GM21737 (cell line): Measurements from ENCODE around the gene PI4K2A.
"Not testable (repeated sequence)": the region's sequence is repeated elsewhere in the genome, so short reads cannot be mapped to it uniquely, and the experiment has no call there.

Source experiments
- ATAC-seq: cut with Tn5 transposase; IDR thresholded peaks from one replicate; pipeline ENCODE4 v1.9.1; 2021; ENCODE audit warnings: mild to moderate bottlenecking, moderate library complexity; ENCODE audit not compliant: unreplicated experiment

PI4K2A gene

DNA sequence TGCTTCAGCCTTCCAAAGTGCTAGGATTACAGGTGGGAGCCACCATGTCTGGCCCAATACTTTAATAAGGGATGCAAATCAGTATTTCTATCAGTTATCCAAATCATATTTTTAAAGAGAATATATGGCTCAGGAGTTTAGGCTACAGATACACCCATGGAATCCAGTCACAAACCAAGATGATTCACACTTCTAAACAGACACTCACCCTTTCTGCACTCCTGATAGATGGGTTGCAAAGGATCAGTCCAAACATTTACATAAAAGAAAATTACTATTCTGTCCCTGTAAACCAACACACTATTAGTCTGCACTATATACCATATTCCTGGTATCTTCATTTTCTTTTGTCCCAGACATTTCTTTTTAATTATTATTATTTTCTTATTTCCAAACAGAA is 9.4 kb upstream of the PI4K2A start:
- ATAC-seq = no peak

DNA sequence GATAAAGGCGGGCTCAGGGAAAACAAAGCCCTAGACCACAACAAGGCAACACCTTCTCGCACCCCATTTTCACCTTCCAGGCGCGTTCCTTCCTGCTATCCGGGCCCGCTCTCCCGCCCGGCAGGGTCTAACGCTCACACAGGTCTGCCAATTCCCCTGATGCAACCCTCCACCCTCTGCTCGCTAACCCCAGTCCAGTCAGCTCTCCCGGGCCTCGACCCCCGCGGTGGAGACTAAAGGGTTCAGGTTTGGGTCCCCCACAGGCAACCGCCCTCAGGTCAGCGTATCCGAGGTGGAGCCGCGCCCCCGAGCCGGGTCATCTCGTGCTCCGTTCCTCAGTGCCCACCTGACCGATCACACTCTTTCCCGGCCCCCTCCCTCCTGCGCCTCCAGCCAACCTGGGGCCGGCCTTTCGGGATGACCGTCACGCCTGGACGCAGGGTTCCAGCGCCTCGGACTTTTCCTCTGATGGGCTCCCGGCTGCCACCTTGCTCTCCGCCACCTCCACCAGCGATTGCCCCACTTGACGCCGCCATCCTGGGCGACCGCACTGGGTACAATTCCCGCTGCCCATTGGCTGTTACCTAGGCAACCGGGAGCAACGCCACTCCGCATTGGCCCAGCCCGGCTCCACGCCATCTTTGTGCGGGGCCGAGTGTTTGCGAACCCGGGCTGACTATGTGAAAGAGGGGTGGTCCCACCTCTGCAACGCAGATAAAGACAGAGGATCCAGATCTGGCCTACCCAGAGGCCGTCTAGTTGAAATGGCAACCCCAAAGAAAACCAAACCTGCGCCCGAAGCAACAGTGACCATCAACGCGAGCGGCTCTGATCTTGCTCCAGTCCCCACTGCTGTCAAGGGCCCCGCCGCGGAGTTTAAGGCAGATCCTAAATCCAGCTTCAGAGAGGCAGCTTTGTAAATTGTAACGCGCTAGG is 7.3 kb upstream of the PI4K2A start, which contains the start of gene MORN4:
TSS of gene MORN4 (minus strand) at position 552 of the 936 bp plus-strand sequence. CDS start 13,847 bp downstream, outside the sequence.
- ATAC-seq = peak; percentile 93

DNA sequence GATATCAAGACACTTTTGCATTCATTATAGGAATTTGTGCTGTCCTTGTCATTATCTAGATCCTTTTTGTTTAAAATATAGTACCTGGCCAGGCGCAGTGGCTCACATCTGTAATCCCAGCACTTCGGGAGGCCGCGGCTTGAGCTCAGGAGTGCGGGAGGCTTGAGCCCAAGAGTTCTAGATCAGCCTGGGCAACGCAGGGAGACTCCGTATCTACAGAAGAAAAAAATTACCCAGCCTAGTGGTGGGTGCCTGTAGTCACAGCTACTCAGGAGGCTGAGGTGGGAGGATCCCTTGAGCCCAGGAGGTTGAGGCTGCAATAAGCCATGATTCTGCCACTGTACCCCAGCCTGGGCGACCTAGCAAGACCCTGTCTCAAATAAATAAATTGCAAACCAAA is 6.5 kb upstream of the PI4K2A start:
- no peak for ATAC-seq

DNA sequence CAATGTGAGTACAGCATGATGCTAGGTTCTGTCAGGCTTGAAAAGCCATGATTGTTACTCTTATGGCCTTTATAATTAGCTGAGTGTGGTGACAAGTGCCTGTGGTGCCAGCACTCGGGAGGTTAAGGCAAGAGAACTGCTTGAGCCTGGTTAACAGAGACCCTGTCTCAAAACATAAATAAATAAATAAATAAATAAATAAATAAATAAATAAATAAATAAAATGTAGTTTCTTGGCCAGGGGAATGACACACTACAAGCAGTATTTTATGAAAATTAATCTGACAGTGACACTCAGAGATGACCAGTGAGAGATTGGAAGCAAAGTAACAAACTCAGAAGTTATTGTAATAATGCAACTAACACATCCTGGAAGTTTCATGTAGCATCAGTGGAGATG is 4.9 kb upstream of the PI4K2A start:
- ATAC-seq = no peak

DNA sequence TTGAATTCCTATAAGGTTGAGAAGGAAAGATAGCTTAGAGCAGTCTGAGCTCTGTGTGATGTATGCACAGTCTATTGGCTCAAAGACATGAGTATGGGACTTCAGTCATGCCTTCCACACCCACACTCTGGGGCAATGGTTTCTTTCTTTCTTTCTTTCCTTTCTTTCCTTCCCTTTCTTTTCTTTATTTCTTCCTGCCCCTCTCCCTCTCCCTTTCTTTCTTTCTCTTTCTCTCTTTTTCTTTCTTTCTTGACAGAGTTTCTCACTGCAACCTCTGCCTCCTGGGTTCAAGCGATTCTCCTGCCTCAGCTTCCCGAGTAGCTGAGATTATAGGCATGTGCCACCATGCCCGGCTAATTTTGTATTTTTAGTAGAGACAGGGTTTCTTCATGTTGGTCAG is 1.4 kb upstream of the PI4K2A start:
- ATAC-seq = not testable (repeated sequence)

DNA sequence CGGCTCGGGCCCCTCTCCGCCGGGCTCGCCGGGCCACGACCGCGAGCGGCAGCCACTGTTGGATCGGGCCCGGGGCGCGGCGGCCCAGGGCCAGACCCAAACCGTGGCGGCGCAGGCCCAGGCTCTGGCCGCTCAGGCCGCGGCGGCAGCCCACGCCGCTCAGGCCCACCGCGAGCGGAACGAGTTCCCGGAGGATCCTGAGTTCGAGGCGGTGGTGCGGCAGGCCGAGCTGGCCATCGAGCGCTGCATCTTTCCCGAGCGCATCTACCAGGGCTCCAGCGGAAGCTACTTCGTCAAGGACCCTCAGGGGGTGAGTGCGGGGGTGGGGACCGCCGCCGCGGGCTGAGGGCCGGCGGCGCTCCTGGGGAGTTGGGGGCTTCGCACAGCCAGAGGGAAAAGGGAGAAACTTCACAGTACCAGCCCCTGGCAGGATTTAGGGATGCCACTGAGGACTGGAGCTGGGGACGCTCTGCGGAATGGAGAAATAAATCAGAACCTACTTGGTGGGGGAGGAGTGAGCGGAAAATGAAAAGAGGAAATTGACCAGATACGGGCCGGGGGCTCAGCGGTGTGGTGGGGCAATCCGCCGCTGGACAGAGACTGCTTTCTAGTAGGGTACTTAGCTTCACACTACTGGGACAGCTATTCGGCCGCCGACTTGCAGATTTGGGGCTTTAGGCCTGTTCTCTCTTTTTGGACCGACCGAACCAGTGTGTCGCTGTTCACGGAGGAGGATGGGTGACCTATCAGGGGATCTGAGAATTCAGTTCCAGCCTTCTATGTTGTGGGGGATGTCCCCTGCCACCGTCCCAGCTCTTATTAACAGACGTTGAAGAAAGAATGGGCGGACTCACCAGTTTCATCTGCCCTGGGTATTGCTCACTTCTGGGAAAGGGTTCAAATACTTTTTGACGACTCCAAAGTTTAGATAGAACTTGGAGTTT is 669 bp downstream of the PI4K2A start:
- peak; percentile 13 for ATAC-seq

DNA sequence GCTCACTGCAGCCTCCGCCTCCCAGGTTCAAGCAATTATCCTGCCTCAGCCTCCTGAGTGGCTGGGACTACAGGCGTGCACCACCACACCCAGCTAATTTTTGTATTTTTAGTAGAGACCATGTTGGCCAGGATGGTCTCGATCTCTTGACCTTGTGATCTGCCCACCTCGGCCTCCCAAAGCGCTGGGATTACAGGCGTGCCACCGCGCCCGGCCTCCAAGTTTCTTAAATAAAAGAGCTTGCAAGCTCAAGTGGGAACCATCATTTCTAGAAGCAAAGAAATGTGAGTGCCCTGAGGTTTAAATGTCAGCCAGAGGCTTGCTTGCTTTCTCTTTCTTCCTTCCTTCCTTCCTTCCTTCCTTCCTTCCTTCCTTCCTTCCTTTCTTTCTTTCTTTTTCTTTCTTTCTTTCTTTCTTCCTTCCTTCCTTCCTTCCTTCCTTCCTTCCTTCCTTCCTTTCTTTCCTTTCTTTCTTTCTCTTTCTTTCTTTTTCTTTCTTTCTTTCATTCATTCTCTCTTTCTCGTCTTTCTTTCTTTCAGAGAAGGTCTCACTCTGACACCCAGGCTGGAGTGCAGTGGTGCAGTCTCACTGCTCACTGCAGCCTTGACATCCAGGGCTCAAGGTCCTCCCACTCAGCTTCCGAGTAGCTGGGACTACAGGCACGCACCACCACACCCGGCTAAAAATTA is 2.1 kb downstream of the PI4K2A start:
- not testable (repeated sequence) for ATAC-seq

DNA sequence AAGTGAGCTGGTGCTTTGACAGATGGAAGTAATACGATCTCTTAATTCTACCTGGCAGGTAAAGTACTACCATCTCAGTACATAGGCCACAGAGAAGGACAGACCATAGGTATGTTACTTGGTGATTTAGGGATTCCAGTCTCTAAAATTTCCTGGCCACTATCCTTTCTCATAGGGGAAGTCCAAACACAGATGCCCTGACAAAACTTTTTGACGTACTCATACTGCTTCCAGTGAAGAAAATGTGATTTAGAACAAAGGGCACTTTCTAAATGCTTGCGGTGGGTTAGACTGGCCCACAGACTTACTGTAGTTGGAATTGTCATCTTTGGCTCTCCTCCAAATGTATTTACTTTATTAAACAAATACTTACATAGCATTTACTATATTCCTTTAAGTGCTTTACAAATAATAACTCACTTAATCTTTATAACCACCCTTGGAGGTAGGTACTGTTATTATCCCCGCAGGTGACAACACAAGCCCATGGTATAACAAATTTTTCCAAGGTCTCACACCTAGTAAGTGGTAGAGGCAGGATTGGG is 3.0 kb downstream of the PI4K2A start:
- no peak for ATAC-seq

DNA sequence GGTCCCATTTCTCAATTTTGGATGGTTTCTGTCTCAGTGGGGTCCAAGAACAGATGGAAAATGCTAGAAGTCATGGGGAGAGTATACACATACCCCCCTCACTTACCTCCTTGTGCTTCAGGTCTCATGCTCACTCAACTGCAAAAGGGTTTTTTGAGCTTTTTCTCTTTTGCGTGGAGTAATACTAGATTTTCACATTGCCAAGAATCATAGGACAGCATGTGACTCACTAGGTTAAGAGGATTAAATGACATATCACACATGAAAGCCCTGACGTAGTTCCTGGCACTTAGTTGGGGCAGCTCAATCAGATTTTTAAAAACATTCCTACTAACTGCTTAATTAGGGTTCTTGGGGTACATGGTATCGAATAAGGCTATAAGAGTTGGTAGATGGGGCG is 4.5 kb downstream of the PI4K2A start:
- no peak for ATAC-seq

DNA sequence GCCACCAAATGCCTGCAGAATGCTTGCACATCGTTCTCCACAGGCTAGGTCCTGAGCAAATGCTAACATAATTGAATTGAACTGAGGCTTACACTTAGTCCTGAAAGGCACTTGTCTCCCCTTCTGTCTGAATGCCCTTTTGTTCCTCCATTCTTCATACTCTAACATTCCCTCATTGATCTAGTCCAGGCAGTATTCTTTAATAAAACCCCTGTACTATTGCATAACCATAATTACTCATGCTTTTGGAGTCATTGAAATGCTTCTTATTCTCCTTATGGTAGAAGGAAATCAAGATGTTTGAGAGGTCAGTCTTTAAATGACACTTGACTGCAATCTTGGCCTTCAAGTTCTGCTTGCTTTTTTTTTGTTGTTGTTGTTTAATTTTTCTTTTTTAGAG is 7.1 kb downstream of the PI4K2A start:
- ATAC-seq = no peak

DNA sequence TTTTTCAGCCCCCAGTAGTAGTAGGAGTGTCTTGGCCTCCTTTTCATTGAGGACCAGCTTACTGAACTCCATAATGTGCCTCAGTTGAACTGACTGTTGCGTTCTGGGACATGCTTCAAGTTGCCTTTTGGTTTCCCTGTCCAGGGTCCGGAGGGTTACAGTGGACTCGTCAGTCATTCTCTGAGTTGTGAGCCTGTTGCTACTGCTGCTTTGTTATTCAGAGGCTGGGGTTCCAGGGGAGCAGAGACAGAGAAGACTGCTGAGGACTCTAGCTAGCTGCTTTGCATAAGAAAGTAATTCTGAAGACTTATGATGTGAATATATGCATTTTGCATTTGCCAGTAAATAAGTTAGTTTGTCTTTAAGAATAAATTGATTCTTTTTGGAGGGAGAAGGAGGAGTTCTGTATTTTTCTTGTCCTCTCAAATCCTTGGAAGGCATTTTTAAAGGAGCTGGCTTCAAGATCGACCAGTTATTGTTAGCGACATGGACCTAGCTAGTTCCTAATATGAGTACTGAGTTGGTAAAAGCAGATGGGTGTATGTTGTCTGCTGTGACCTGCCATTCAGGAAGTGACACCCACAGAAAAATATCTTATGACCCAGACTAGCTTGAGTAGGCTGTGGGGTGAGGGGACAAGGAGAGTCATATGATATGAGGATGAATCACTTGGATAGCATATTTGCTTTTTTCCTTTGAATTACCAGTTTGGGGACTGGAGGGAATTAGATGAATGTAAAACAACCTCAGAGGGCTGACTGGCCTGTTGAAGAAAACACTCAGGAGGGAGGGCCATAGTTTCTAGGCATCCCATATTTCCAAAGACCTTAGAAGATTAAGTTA is 8.3 kb downstream of the PI4K2A start:
- peak; percentile 74 for ATAC-seq

DNA sequence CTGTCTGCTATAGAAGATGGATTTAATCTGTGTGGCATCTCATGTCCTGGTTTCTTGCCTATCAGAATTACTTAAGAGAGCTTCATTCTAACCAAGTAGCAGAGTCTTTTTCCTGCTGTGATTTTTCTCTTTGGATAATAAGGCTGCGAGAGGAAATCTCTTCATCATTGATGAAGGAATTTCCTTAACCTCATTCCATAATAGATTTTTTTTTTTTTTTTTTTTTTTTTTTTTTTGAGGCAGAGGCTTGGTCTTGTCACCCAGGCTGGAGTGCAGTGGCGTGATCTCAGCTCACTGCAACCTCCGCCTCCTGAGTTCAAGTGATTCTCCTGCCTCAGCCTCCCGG is 8.9 kb downstream of the PI4K2A start:
- ATAC-seq = not testable (repeated sequence)

DNA sequence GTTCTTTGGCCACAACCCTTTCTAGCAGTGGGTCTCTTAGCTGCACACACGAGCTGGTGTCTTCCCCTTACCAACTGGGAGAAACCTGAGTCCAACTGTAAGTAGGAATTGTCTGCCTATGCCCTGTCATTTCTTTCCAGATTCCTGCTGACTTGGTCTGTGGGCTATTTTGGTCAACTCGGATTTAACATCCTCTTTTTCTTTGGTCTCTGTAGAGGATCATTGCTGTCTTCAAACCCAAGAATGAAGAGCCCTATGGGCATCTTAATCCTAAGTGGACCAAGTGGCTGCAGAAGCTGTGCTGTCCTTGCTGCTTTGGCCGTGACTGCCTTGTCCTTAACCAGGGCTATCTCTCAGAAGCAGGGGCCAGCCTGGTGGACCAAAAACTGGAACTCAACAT is 10.3 kb downstream of the PI4K2A start:
- no peak for ATAC-seq

DNA sequence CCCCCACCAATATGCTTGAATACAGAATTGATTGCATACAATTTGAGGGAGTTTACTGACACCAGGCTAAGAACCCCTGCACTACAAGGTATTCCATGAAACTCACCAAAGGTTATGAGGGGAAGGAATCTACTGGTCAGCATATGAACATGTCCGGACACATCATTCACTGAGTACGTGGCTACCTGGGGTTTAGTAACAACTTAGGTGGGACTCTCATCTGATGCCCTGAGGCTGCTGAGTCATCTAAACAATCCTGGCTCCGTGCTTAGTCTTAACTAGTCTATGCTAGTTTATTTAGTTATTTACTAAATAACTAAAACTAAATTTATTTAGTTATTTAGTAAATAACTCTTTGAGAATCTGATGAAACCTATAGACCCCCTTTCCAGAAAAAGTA is 11.3 kb downstream of the PI4K2A start:
- ATAC-seq = no peak

DNA sequence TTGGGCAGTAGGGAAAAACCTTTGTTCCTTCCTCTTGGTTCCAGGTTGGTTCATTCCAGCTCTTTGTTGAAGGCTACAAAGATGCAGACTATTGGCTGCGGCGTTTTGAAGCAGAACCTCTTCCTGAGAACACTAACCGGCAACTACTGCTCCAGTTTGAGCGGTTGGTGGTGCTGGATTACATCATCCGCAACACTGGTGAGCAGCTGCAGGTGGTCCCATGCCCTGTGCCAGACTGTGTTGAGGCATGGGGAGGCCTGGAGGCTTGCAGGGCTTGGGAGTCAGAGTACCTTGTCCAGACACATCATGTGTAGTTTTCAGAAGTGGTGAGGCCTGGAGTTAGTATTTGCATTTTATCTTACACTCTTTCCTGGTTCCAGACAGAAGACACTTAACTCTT is 16.3 kb downstream of the PI4K2A start:
- no peak for ATAC-seq

DNA sequence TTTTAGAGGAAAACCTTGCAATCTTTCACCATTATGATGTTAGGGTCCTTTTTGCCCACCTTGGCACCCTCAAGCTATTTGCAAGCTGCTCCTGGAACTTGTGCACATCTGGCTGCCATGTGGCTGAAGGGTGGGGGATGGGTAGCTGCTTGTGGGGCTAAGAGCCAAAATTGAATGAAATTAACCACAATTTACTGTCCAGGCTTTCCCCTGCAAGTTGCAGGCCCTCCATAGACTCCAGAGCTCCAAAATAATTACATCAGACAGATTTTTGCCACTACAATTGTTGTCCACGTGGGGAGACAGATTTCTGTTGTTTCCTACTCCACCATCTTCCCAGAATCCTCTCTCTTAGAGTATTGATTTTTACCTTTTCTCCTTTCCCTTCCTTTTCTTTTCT is 19.1 kb downstream of the PI4K2A start:
- ATAC-seq = no peak

DNA sequence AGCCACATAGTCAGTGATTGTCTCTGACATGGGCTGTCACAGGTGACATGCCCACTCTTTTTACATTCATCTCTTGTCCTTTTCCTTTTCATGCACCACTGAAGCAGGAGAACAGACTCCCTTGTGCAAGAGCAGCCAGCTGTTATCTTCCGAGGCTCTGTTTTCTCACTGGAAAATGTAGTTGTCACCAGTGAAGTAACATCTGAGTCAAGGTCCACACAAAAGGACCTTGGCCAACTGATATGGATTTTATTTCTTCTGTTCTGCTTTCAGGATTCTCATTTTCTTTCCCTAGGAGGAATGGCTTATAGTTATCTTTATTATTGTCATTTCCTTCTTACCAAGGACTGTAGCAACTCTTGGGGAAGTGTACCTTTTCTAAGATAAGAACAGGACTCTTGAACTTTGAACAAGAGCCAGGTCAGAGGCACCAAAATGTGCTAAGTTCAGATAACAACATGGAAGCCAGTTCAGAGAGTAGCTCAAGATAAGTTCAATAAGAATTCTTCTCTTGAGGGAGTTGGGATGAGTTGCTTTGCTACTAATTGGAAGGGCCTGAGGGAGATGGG is 23.9 kb downstream of the PI4K2A start:
- no peak for ATAC-seq

DNA sequence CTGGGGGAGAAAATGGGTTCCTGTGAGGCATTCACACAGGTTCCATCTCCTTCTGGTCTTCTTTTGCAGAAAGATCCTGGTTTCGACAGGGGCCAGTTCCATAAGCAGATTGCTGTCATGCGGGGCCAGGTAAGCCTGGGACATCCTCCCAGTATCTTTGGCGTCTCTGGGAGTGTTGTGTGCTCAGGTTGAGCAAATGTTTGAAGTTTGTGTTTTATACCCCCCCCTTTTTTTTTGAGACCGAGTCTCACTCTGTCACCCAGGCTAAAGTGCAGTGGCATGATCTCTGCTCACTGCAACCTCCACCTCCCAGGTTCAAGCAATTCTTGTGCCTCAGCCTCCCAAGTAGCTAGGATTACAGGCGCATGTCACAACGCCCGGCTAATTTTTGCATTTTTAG is 26.5 kb downstream of the PI4K2A start:
- ATAC-seq = no peak

DNA sequence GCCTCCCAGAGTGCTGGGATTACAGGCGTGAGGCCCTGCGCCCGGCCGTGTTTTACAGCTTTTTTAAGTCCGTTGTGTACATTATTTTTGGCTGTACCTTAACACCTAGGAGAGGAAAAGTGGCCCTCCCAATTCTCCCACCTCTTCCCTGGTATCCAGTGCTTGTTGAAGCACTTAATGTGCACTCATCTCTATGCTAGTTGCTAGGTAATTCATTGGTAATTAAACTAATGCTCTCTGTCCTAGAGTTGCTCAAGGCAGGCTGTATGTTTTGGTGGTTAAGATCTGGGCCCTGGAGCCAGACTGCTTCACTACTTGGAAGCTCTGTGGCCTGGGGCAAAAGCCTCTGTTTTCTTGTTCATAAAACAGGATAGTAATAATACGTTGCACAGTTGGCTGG is 27.0 kb downstream of the PI4K2A start:
- no peak for ATAC-seq

DNA sequence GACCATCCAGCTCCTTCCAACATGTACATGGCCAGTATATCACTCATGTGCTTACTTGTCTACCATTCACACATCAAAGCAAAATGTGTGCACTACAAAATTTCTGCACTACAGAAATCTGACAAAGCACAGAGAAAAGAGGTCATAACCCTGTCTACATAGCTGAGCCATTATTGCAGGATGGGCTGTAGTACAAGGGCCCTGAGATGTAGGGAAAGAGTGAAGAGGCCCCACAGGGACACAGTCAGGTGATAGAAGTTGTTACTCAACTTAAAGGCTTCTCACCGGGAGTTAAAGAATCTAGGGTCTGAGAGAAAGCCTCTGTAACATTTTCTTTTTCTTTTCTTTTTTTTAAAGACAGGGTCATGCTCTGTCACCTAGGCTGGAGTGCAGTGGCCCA is 29.1 kb downstream of the PI4K2A start:
- ATAC-seq = no peak
